ENCODE results near the gene CACNG7.
"Not testable (repeated sequence)": the region's sequence is repeated elsewhere in the genome, so short reads cannot be mapped to it uniquely, and the experiment has no call there.

The CACNG7 gene

GRCh38 chr19:53908935-53909415 lies at the start of gene CACNG7:
CACNG7 (plus strand) TSS chr19:53909278; CDS start chr19:53912832, 3,554 bp downstream.
- DNase-seq, result no peak

- DNase-seq, result no peak
These were observed 44.7 kb upstream of the CACNG7 start for GRCh38 chr19:53864308-53864836.

GRCh38 chr19:53865523-53865917 lies 43.6 kb upstream of the CACNG7 start:
- DNase-seq, result no peak

- DNase-seq, result peak; percentile 78 to 84
These were observed 42.9 kb upstream of the CACNG7 start for GRCh38 chr19:53865918-53866864.

- DNase-seq, result no peak
These were observed 42.2 kb upstream of the CACNG7 start for GRCh38 chr19:53866865-53867224.

GRCh38 chr19:53867225-53868090 lies 41.6 kb upstream of the CACNG7 start, which contains the start of gene MYADM:
MYADM (plus strand) TSS chr19:53867883; CDS start chr19:53873530, 5,647 bp downstream.
- peak; percentile 100 for DNase-seq

- peak; percentile 59 to 62 for DNase-seq
These were observed 40.8 kb upstream of the CACNG7 start for GRCh38 chr19:53868091-53868891.

GRCh38 chr19:53868892-53869804 lies 39.9 kb upstream of the CACNG7 start:
- peak; percentile 93 to 94 for DNase-seq

- not testable (repeated sequence) for DNase-seq
These were observed 39.1 kb upstream of the CACNG7 start for GRCh38 chr19:53869805-53870484.

GRCh38 chr19:53870485-53870844 lies 38.6 kb upstream of the CACNG7 start:
- peak; percentile 41 to 56 for DNase-seq

GRCh38 chr19:53871454-53871853 lies 37.6 kb upstream of the CACNG7 start:
- peak in 1 of 2 donors; percentile 37 for DNase-seq

- peak in 1 of 2 donors; percentile 36 for DNase-seq
These were observed 36.3 kb upstream of the CACNG7 start for GRCh38 chr19:53872762-53873161.

- DNase-seq, result peak in 1 of 2 donors; percentile 46
These were observed 35.1 kb upstream of the CACNG7 start for GRCh38 chr19:53873773-53874605.

GRCh38 chr19:53874606-53874990 lies 34.5 kb upstream of the CACNG7 start:
- peak in 1 of 2 donors; percentile 42 for DNase-seq

- DNase-seq, result peak in 1 of 2 donors; percentile 25
These were observed 33.3 kb upstream of the CACNG7 start for GRCh38 chr19:53875602-53876325.

- peak in 1 of 2 donors; percentile 44 for DNase-seq
These were observed 32.3 kb upstream of the CACNG7 start for GRCh38 chr19:53876651-53877224.

GRCh38 chr19:53877361-53877766 lies 31.7 kb upstream of the CACNG7 start:
- peak; percentile 76 to 81 for DNase-seq

GRCh38 chr19:53878776-53879139 lies 30.3 kb upstream of the CACNG7 start:
- peak in 1 of 2 donors; percentile 41 for DNase-seq

Data from CD4-positive, alpha-beta T cell treated with Interferon alpha-2 for 1 hour (primary cell).